ENCODE data around the gene EPO.
"Not testable (repeated sequence)": the region's sequence is repeated elsewhere in the genome, so short reads cannot be mapped to it uniquely, and the experiment has no call there.

The EPO gene

GRCh38 chr7:100744605-100745004 is 24.3 kb downstream of the EPO start:
- DNase-seq, result no peak

- DNase-seq, result no peak
Measured at GRCh38 chr7:100745184-100745583, 24.9 kb downstream of the EPO start.

GRCh38 chr7:100752994-100753393 is 32.7 kb downstream of the EPO start:
- DNase-seq, result no peak

- no peak for DNase-seq
Measured at GRCh38 chr7:100753750-100754149, 33.5 kb downstream of the EPO start.

GRCh38 chr7:100759357-100760171 is 39.3 kb downstream of the EPO start:
- DNase-seq, result no peak

GRCh38 chr7:100762841-100763240 is 42.6 kb downstream of the EPO start:
- DNase-seq, result not testable (repeated sequence)

- DNase-seq, result no peak
Measured at GRCh38 chr7:100763556-100764140, 43.4 kb downstream of the EPO start.

- DNase-seq, result no peak
Measured at GRCh38 chr7:100764841-100765240, 44.6 kb downstream of the EPO start.

- DNase-seq, result no peak
Measured at GRCh38 chr7:100765250-100765649, 45.0 kb downstream of the EPO start.

- DNase-seq, result no peak
Measured at GRCh38 chr7:100768784-100769183, 48.5 kb downstream of the EPO start.

Data from activated CD4-positive, alpha-beta T cell treated with anti-CD3 and anti-CD28 coated beads for 4 hours (primary cell).